Muscle layer of duodenum (tissue), 2 donors: ENCODE data around the gene ENG.

Experiments used
- H3K27ac ChIP-seq: one replicate; pipeline ENCODE4 v1.7.0; 2013; ENCODE audit warnings: mild to moderate bottlenecking, low read length
- H3K27me3 ChIP-seq: one replicate; pipeline ENCODE4 v1.7.0; 2013; ENCODE audit warnings: low read depth, mild to moderate bottlenecking, control low read depth, low read length
- H3K36me3 ChIP-seq, 2 donors: one replicate each; pipeline ENCODE4 v1.7.0; 2013; ENCODE audit warnings: low read length in 2 of 2, control low read depth in 1 of 2, mild to moderate bottlenecking in 1 of 2; ENCODE audit not compliant: insufficient read depth in 2 of 2, control insufficient read depth in 1 of 2
- H3K4me1 ChIP-seq, 2 donors: one replicate each; pipeline ENCODE4 v1.7.0; 2013; ENCODE audit warnings: low read length in 2 of 2, mild to moderate bottlenecking in 2 of 2, control low read depth in 1 of 2, moderate library complexity in 1 of 2; ENCODE audit not compliant: insufficient read depth in 2 of 2, control insufficient read depth in 1 of 2
- H3K4me3 ChIP-seq, 2 donors: one replicate each; pipeline ENCODE4 v1.7.0; 2013; ENCODE audit warnings: low read length in 2 of 2, low read depth in 1 of 2, mild to moderate bottlenecking in 1 of 2
- H3K9me3 ChIP-seq, 2 donors: one replicate each; pipeline ENCODE4 v1.7.0; 2013; ENCODE audit warnings: low read length in 2 of 2, control low read depth in 1 of 2, mild to moderate bottlenecking in 1 of 2; ENCODE audit not compliant: control insufficient read depth in 1 of 2
- donor health status: healthy.

Gene ENG

GRCh38 chr9:127776195-127776923, 78.1 kb downstream of the ENG start:
- Histone ChIP-seq H3K27me3 (no peaks in the 10 kb centered on the region), H3K4me1 (peaks cover 0 to 14% of the 10 kb centered on the region in 2 donors), H3K9me3 (no peaks in the 10 kb centered on the region), H3K27ac (no peak overlapping the region), H3K4me3 (peak overlapping the region; percentile 28 to 35), H3K36me3 (no peaks in the 10 kb centered on the region)

GRCh38 chr9:127773981-127774380, 80.5 kb downstream of the ENG start:
- Histone ChIP-seq H3K4me1 (peaks cover 4 to 16% of the 10 kb centered on the region in 2 donors), H3K36me3 (no peaks in the 10 kb centered on the region), H3K4me3 (no peak overlapping the region), H3K27ac (no peak overlapping the region), H3K27me3 (no peaks in the 10 kb centered on the region), H3K9me3 (no peaks in the 10 kb centered on the region)

GRCh38 chr9:127773272-127773671, 81.2 kb downstream of the ENG start:
- H3K36me3 ChIP-seq: no peaks in the 10 kb centered on the region
- no peaks in the 10 kb centered on the region for H3K27me3 ChIP-seq
- no peaks in the 10 kb centered on the region for H3K9me3 ChIP-seq
- H3K27ac ChIP-seq: no peak overlapping the region
- peaks cover 4 to 11% of the 10 kb centered on the region in 2 donors for H3K4me1 ChIP-seq
- H3K4me3 ChIP-seq: no peak overlapping the region

GRCh38 chr9:127772603-127773002, 81.9 kb downstream of the ENG start:
- H3K9me3 ChIP-seq: no peaks in the 10 kb centered on the region
- H3K36me3 ChIP-seq: no peaks in the 10 kb centered on the region
- peaks cover 4 to 11% of the 10 kb centered on the region in 2 donors for H3K4me1 ChIP-seq
- H3K27me3 ChIP-seq: no peaks in the 10 kb centered on the region
- no peak overlapping the region for H3K4me3 ChIP-seq
- H3K27ac ChIP-seq: no peak overlapping the region

GRCh38 chr9:127771570-127772189, 82.8 kb downstream of the ENG start:
- Histone ChIP-seq H3K36me3 (no peaks in the 10 kb centered on the region), H3K9me3 (no peaks in the 10 kb centered on the region), H3K4me1 (peaks cover 4 to 11% of the 10 kb centered on the region in 2 donors), H3K4me3 (peak overlapping the region in 1 of 2 donors; percentile 21), H3K27ac (no peak overlapping the region), H3K27me3 (no peaks in the 10 kb centered on the region)

- Histone ChIP-seq H3K9me3 (no peaks in the 10 kb centered on the region), H3K4me3 (peak overlapping the region; percentile 60 to 71), H3K4me1 (peaks cover 4 to 11% of the 10 kb centered on the region in 2 donors), H3K27me3 (no peaks in the 10 kb centered on the region), H3K36me3 (no peaks in the 10 kb centered on the region), H3K27ac (peak overlapping the region; percentile 68)
Observed at GRCh38 chr9:127770905-127771569, 83.4 kb downstream of the ENG start.

- Histone ChIP-seq H3K27ac (peak overlapping the region; percentile 68), H3K27me3 (no peaks in the 10 kb centered on the region), H3K4me3 (peak overlapping the region; percentile 60 to 71), H3K4me1 (peaks cover 4 to 11% of the 10 kb centered on the region in 2 donors), H3K9me3 (no peaks in the 10 kb centered on the region), H3K36me3 (no peaks in the 10 kb centered on the region)
Observed at GRCh38 chr9:127770583-127770904, 83.9 kb downstream of the ENG start.

GRCh38 chr9:127769929-127770582, 84.4 kb downstream of the ENG start:
- Histone ChIP-seq H3K4me3 (peak overlapping the region; percentile 60 to 71), H3K27ac (peak overlapping the region; percentile 68), H3K36me3 (no peaks in the 10 kb centered on the region), H3K27me3 (no peaks in the 10 kb centered on the region), H3K4me1 (peaks cover 4 to 11% of the 10 kb centered on the region in 2 donors), H3K9me3 (no peaks in the 10 kb centered on the region)

GRCh38 chr9:127769101-127769500, 85.4 kb downstream of the ENG start:
- peaks cover 4 to 11% of the 10 kb centered on the region in 2 donors for H3K4me1 ChIP-seq
- no peaks in the 10 kb centered on the region for H3K9me3 ChIP-seq
- no peak overlapping the region for H3K27ac ChIP-seq
- H3K4me3 ChIP-seq: no peak overlapping the region
- no peaks in the 10 kb centered on the region for H3K36me3 ChIP-seq
- H3K27me3 ChIP-seq: no peaks in the 10 kb centered on the region

GRCh38 chr9:127768698-127769097, 85.8 kb downstream of the ENG start:
- peaks cover 4 to 11% of the 10 kb centered on the region in 2 donors for H3K4me1 ChIP-seq
- H3K27me3 ChIP-seq: no peaks in the 10 kb centered on the region
- no peaks in the 10 kb centered on the region for H3K9me3 ChIP-seq
- H3K27ac ChIP-seq: no peak overlapping the region
- no peaks in the 10 kb centered on the region for H3K36me3 ChIP-seq
- H3K4me3 ChIP-seq: no peak overlapping the region

GRCh38 chr9:127767909-127768331, 86.5 kb downstream of the ENG start:
- no peaks in the 10 kb centered on the region for H3K9me3 ChIP-seq
- H3K27ac ChIP-seq: peak overlapping the region; percentile 57
- H3K36me3 ChIP-seq: no peaks in the 10 kb centered on the region
- no peaks in the 10 kb centered on the region for H3K27me3 ChIP-seq
- peaks cover 4 to 11% of the 10 kb centered on the region in 2 donors for H3K4me1 ChIP-seq
- H3K4me3 ChIP-seq: no peak overlapping the region
